NCI-H446 (cell line): Measurements from ENCODE around the gene TMEM89.

Source experiments
- DNase-seq, 2 experiments: peaks; one replicate each; lab custom pipeline; 2025; lab: John Stamatoyannopoulos, UW

The TMEM89 gene

GRCh38 chr3:48588230-48588629 is 33.3 kb downstream of the TMEM89 start:
- DNase-seq, result no peak

DNA sequence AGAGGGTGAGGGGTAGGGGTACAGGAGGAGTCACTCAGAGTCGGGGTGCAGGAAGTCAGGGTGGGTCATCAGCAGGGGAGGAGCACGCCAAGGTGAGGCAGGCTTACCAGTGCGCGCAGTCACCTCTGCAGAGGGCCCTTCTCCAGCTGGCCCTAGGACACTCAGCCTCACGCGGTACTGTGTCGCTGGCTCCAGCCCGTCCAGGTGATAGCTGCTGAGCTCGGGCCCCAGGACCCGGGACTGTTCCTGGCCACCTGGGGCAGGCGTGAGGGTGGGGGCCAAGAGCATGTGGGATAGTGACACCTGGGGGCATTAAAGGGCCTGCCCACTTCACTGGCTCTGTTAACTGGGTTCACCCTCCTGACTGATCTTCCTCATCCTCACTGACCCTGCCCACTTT is 33.9 kb downstream of the TMEM89 start:
- DNase-seq, result no peak

GRCh38 chr3:48585411-48585810 is 36.2 kb downstream of the TMEM89 start:
- no peak for DNase-seq

- no peak for DNase-seq
Observed at GRCh38 chr3:48584836-48585235, 36.7 kb downstream of the TMEM89 start.

GRCh38 chr3:48581621-48582481 is 39.7 kb downstream of the TMEM89 start:
- no peak for DNase-seq

DNA sequence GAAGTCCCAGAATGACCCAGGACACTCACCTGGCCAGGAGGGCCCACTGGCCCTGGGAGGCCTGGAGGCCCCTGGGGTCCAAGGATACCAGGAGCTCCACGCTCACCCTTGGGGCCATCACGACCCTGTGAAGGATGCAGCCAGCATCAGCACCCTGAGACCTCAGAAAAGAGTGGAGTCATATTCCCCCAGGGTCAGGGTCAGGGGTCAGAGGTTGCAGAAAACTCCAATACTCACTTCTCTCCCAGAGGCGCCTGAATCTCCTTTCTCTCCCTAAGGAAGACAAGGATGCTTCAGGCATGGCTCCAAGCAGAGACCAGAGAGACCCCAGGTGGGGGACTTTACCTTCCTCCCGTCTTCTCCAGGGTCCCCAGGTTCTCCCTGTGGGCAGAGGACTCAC is 44.9 kb downstream of the TMEM89 start:
- no peak for DNase-seq

GRCh38 chr3:48575366-48575765 is 46.2 kb downstream of the TMEM89 start:
- no peak for DNase-seq

DNA sequence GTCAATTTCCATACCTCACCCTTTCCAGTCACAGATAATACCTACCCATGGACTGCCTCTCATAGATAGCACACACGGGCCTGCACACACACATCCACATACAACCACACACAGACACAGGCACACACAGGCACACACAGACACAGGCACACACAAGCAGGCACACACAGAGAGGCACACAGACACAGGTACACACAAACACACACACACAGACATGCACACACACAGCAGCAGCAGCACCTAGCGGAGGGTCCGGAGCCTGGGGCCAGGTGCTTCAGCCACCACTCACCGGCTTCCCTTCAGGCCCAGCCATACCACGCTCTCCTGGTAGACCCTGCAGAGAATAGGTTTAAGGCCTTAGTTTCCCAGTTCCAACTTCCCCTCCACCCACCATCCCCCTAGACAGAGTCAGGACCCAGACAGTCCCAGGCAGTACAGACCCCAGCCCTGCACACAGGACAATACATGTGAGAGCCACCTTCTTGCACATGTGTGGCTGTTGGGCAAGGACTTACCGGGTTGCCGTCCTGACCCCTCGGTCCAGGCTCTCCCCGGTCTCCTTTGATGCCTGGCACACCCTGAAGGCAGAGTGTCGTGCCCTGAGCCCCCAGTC is 47.5 kb downstream of the TMEM89 start:
- no peak for DNase-seq

- no peak for DNase-seq
Observed at GRCh38 chr3:48572517-48572916, 49.1 kb downstream of the TMEM89 start.

- DNase-seq, result no peak
Observed at GRCh38 chr3:48571938-48572337, 49.6 kb downstream of the TMEM89 start.
